NCI-H1930 (cell line): ENCODE measurements around the gene CISD3.

ENCODE experiments used
- DNase-seq, 2 experiments: peaks; one replicate each; lab custom pipeline; 2025; lab: John Stamatoyannopoulos, UW

Gene CISD3

GRCh38 chr17:38728290-38728831, 1.8 kb upstream of the CISD3 start:
- no peak for DNase-seq

- no peak for DNase-seq
Measured at GRCh38 chr17:38729368-38729885, 714 bp upstream of the CISD3 start.

- DNase-seq = no peak
Measured at GRCh38 chr17:38730526-38731379, 612 bp downstream of the CISD3 start.

GRCh38 chr17:38731526-38732294, 1.6 kb downstream of the CISD3 start:
- DNase-seq = no peak

GRCh38 chr17:38732376-38733281, 2.5 kb downstream of the CISD3 start:
- no peak for DNase-seq

GRCh38 chr17:38733282-38733981, 3.3 kb downstream of the CISD3 start:
- no peak for DNase-seq

- DNase-seq = no peak
Measured at GRCh38 chr17:38733982-38734973, 4.1 kb downstream of the CISD3 start.

GRCh38 chr17:38735161-38735997, 5.2 kb downstream of the CISD3 start:
- DNase-seq = peak; percentile 41 to 61

GRCh38 chr17:38738007-38738662, 8.0 kb downstream of the CISD3 start:
- no peak for DNase-seq

- DNase-seq = no peak
Measured at GRCh38 chr17:38738686-38739085, 8.5 kb downstream of the CISD3 start.

GRCh38 chr17:38739305-38739704, 9.2 kb downstream of the CISD3 start:
- no peak for DNase-seq

GRCh38 chr17:38740044-38740443, 9.9 kb downstream of the CISD3 start:
- no peak for DNase-seq

GRCh38 chr17:38740806-38741205, 10.7 kb downstream of the CISD3 start:
- no peak for DNase-seq

- DNase-seq = no peak
Measured at GRCh38 chr17:38741461-38741860, 11.3 kb downstream of the CISD3 start.

- no peak for DNase-seq
Measured at GRCh38 chr17:38741921-38742410, 11.8 kb downstream of the CISD3 start.

GRCh38 chr17:38742411-38743308, 12.5 kb downstream of the CISD3 start:
- no peak for DNase-seq

GRCh38 chr17:38743556-38744171, 13.5 kb downstream of the CISD3 start:
- no peak for DNase-seq
